Neural cell (in vitro differentiated cells): ENCODE results near the gene IFNW1. TPM values are rescaled to one million over a fixed set of nuclear protein-coding genes. Genes with fewer than 3 reads are reported as not detected.

Experiments
- H2AFZ ChIP-seq: fragments of 200-600, 300-800 bp; sonication (generic), shearing (Covaris generic); 2 replicates; pipeline ENCODE4 v1.6.0; 2014; ENCODE audit warnings: low read depth, mild to moderate bottlenecking, antibody characterized with exemption, low read length, moderate library complexity
- H3F3A ChIP-seq: fragments of 200-600 bp; shearing (Covaris generic); 2 replicates; pipeline ENCODE4 v1.6.1; 2016; ENCODE audit warnings: mild to moderate bottlenecking, moderate library complexity, mixed read lengths, antibody characterized with exemption, low read length; ENCODE audit not compliant: insufficient read depth, poor library complexity, severe bottlenecking
- H3K27ac ChIP-seq: fragments of 200-600, 300-800 bp; sonication (generic), shearing (Covaris generic); 2 replicates; pipeline ENCODE4 v1.5.1; 2014; ENCODE audit warnings: mild to moderate bottlenecking, low read length, moderate library complexity
- H3K27me3 ChIP-seq: fragments of 300-800, 200-600 bp; sonication (generic), shearing (Covaris generic); 2 replicates; pipeline ENCODE4 v1.6.0; 2014; ENCODE audit warnings: mild to moderate bottlenecking, low read depth, low read length, moderate library complexity; ENCODE audit not compliant: insufficient read depth
- H3K36me3 ChIP-seq: fragments of 300-800, 200-600 bp; sonication (generic), shearing (Covaris generic); 2 replicates; pipeline ENCODE4 v1.5.1; 2014; ENCODE audit warnings: mild to moderate bottlenecking, antibody characterized with exemption, low read length, moderate library complexity; ENCODE audit not compliant: insufficient read depth
- H3K4me2 ChIP-seq: fragments of 300-800, 200-600 bp; sonication (generic), shearing (Covaris generic); 2 replicates; pipeline ENCODE4 v1.6.0; 2014; ENCODE audit warnings: mild to moderate bottlenecking, low read length
- H3K4me3 ChIP-seq: fragments of 300-800, 200-600 bp; sonication (generic), shearing (Covaris generic); 2 replicates; pipeline ENCODE4 v1.5.1; 2014; ENCODE audit warnings: mild to moderate bottlenecking, low read length, moderate library complexity
- H3K79me2 ChIP-seq: fragments of 200-600 bp; shearing (Covaris generic); replicated peaks from 2 replicates; pipeline ENCODE4 v1.6.0; 2014; ENCODE audit warnings: mild to moderate bottlenecking, low read length, moderate library complexity; ENCODE audit not compliant: insufficient read depth
- H3K9ac ChIP-seq: fragments of 300-800, 200-600 bp; sonication (generic), shearing (Covaris generic); 2 replicates; pipeline ENCODE4 v1.6.1; 2016; ENCODE audit warnings: mild to moderate bottlenecking, low read length, mixed read lengths
- H3K9me2 ChIP-seq: fragments of 200-600 bp; shearing (Covaris generic); 2 replicates; pipeline ENCODE4 v1.6.1; 2016; ENCODE audit warnings: mild to moderate bottlenecking, low read length, mixed read lengths; ENCODE audit not compliant: insufficient read depth
- H3K9me3 ChIP-seq: fragments of 200-600, 300-800 bp; sonication (generic), shearing (Covaris generic); 2 replicates; pipeline ENCODE4 v1.6.1; 2016; ENCODE audit warnings: mild to moderate bottlenecking, mixed run types, low read length, moderate library complexity, mixed read lengths
- H4K20me1 ChIP-seq: fragments of 200-600 bp; shearing (Covaris generic); 2 replicates; pipeline ENCODE4 v1.6.1; 2016; ENCODE audit warnings: mild to moderate bottlenecking, mixed run types; ENCODE audit not compliant: insufficient read depth
- CTCF ChIP-seq: fragments of 450-650 bp; IDR thresholded peaks from 2 replicates; pipeline ENCODE4 v1.5.1; 2014; ENCODE audit warnings: antibody characterized with exemption, mild to moderate bottlenecking, moderate library complexity; ENCODE audit not compliant: poor library complexity, severe bottlenecking
- EP300 ChIP-seq: fragments of 450-650 bp; conservative IDR thresholded peaks from 2 replicates; pipeline ENCODE4 v1.6.1; 2014; ENCODE audit warnings: antibody characterized with exemption, mild to moderate bottlenecking, moderate library complexity; ENCODE audit not compliant: poor library complexity, severe bottlenecking
- EZH2 ChIP-seq: fragments of 200-600, 300-800 bp; shearing (Covaris generic), sonication (generic); IDR thresholded peaks from 2 replicates; pipeline ENCODE4 v1.6.1; 2014; ENCODE audit warnings: antibody characterized with exemption, low read length, borderline replicate concordance, mild to moderate bottlenecking; ENCODE audit not compliant: insufficient read depth, poor library complexity, severe bottlenecking
- MXI1 ChIP-seq: fragments of 450-650 bp; conservative IDR thresholded peaks from 2 replicates; pipeline ENCODE4 v1.6.1; 2014; ENCODE audit warnings: antibody characterized with exemption, mild to moderate bottlenecking; ENCODE audit not compliant: poor library complexity, severe bottlenecking
- POLR2AphosphoS5 ChIP-seq: IDR thresholded peaks from 2 replicates; pipeline ENCODE4 v1.6.1; 2012
- RAD21 ChIP-seq: fragments of 450-650 bp; conservative IDR thresholded peaks from 2 replicates; pipeline ENCODE4 v1.6.1; 2014; ENCODE audit warnings: antibody characterized with exemption, mild to moderate bottlenecking, moderate library complexity
- SMC3 ChIP-seq: fragments of 450-650 bp; conservative IDR thresholded peaks from 2 replicates; pipeline ENCODE4 v1.6.1; 2014; ENCODE audit warnings: antibody characterized with exemption, mild to moderate bottlenecking, moderate library complexity; ENCODE audit not compliant: poor library complexity
- TAF1 ChIP-seq: IDR thresholded peaks from 2 replicates; pipeline ENCODE4 v1.6.1; 2012; ENCODE audit warnings: low read depth
- polyA plus RNA-seq: library from polyadenylated mRNA; depleted of rRNA; stranded (reverse); fragments of >200 nt; gene quantifications from 2 replicates; pipeline ENCODE4 v1.2.3, GENCODE V29; 2014
- TF ChIP-seq, protein P1 (sequence below): IDR thresholded peaks from 2 replicates; pipeline ENCODE4 v1.6.1; 2012; ENCODE audit warnings: borderline replicate concordance

IFNW1 gene
- polyA plus RNA-seq, 1 donor from 2014 or later: not detected

DNA sequence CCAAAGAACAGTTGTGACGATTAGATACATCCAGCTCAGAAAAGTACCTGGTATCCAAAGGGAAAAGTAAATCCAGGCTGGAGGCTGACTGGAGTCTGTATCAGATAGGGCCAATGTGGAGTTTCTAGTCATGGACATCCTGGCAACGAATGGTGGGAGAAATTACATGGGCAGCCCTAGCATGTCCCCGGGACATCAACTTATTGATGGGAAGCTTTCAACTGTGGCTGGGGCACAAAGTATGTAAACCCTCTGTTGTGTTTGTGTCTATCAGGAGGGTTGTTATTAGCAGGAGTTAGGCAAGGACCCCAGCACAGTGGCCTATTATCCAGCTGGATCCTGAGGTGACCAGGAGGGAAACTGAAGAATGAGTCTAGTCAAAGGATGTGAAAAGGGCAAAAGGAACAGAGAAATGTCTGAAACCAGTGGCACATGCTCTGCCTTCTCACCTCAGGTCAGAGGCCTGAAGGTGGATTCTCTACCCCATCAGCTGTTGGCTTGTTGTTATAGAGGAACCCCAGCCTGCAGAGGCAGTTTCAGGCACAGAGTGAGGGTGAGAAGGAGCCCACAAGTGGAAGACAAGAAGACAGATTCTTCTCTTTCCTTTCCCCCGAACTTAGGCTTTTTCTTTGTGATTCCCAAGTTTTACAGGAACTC is 19.9 kb downstream of the IFNW1 start:
- no peaks in the 10 kb centered on the region for H3F3A ChIP-seq
- H3K79me2 ChIP-seq: no peaks in the 10 kb centered on the region
- H3K4me2 ChIP-seq: no peak overlapping the region
- no peaks in the 10 kb centered on the region for H3K27me3 ChIP-seq
- no peak for TF ChIP-seq TAF1
- TF ChIP-seq, protein P1, sequence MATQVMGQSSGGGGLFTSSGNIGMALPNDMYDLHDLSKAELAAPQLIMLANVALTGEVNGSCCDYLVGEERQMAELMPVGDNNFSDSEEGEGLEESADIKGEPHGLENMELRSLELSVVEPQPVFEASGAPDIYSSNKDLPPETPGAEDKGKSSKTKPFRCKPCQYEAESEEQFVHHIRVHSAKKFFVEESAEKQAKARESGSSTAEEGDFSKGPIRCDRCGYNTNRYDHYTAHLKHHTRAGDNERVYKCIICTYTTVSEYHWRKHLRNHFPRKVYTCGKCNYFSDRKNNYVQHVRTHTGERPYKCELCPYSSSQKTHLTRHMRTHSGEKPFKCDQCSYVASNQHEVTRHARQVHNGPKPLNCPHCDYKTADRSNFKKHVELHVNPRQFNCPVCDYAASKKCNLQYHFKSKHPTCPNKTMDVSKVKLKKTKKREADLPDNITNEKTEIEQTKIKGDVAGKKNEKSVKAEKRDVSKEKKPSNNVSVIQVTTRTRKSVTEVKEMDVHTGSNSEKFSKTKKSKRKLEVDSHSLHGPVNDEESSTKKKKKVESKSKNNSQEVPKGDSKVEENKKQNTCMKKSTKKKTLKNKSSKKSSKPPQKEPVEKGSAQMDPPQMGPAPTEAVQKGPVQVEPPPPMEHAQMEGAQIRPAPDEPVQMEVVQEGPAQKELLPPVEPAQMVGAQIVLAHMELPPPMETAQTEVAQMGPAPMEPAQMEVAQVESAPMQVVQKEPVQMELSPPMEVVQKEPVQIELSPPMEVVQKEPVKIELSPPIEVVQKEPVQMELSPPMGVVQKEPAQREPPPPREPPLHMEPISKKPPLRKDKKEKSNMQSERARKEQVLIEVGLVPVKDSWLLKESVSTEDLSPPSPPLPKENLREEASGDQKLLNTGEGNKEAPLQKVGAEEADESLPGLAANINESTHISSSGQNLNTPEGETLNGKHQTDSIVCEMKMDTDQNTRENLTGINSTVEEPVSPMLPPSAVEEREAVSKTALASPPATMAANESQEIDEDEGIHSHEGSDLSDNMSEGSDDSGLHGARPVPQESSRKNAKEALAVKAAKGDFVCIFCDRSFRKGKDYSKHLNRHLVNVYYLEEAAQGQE: no peak
- no peak for TF ChIP-seq EZH2
- TF ChIP-seq EP300: no peak
- TF ChIP-seq CTCF: no peak
- no peak for TF ChIP-seq RAD21
- TF ChIP-seq SMC3: no peak
- H4K20me1 ChIP-seq: no peaks in the 10 kb centered on the region
- no peak overlapping the region for H3K4me3 ChIP-seq
- no peaks in the 10 kb centered on the region for H3K9me3 ChIP-seq
- H3K9ac ChIP-seq: no peak overlapping the region
- H3K27ac ChIP-seq: no peak overlapping the region
- no peak overlapping the region for H2AFZ ChIP-seq
- no peaks in the 10 kb centered on the region for H3K36me3 ChIP-seq
- H3K9me2 ChIP-seq: no peaks in the 10 kb centered on the region

DNA sequence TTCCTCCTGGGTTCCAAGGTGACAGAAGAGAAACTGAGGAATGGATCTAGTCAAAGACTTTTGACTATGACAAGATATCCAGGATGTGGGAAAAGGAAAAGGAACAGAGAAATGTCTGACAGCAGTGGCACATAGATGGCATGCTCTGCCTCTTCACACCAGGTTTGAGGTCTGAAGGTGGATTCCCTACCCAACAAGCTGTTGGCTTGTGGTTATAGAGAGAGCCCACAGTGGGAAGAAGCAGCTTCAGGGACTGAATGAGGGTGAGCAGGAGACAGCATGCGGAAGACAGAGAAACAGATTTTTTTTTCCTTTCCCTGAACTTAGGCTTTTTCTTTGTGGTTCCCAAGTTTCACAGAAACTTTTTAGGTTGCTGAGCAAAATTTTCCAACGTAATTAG is 20.6 kb downstream of the IFNW1 start:
- Histone ChIP-seq H3K9ac (no peak overlapping the region), H3K9me2 (no peaks in the 10 kb centered on the region), H3K27ac (no peak overlapping the region), H3K4me3 (no peak overlapping the region), H4K20me1 (no peaks in the 10 kb centered on the region), H2AFZ (no peak overlapping the region), H3K79me2 (no peaks in the 10 kb centered on the region), H3F3A (no peaks in the 10 kb centered on the region), H3K36me3 (no peaks in the 10 kb centered on the region), H3K9me3 (no peaks in the 10 kb centered on the region), H3K4me2 (no peak overlapping the region), H3K27me3 (no peaks in the 10 kb centered on the region)
- TF ChIP-seq TAF1 (no peak), EP300 (no peak), POLR2AphosphoS5 (no peak), RAD21 (no peak), MXI1 (no peak), SMC3 (no peak), CTCF (no peak), EZH2 (no peak)
- TF ChIP-seq, protein P1: no peak
